GM12878 (cell line): Measurements from ENCODE around the gene SBF1. TPM values are rescaled to one million over a fixed set of nuclear protein-coding genes. Genes with fewer than 3 reads are reported as not detected.

ENCODE experiments used
- ATF7 ChIP-seq: fragments of 450-650 bp; IDR thresholded peaks from 2 replicates; pipeline ENCODE4 v1.6.1; 2016; ENCODE audit warnings: low read depth, mild to moderate bottlenecking
- BRCA1 ChIP-seq: IDR thresholded peaks from 2 replicates; pipeline ENCODE4 v1.6.1; 2011; ENCODE audit warnings: low read depth, low read length, improper control_type of control experiment
- FOS ChIP-seq: IDR thresholded peaks from 3 replicates; pipeline ENCODE4 v1.6.1; 2011; ENCODE audit warnings: borderline replicate concordance; ENCODE audit not compliant: insufficient read length; ENCODE audit errors: extremely low read depth
- HDAC2 ChIP-seq: fragments of 200-600 bp; sonication (generic); IDR thresholded peaks from 2 replicates; pipeline ENCODE4 v1.6.1; 2017
- JUNB ChIP-seq: IDR thresholded peaks from 2 replicates; pipeline ENCODE4 v1.6.1; 2016; ENCODE audit warnings: antibody characterized with exemption, mild to moderate bottlenecking
- KDM1A ChIP-seq: fragments of 200-600 bp; sonication (generic); IDR thresholded peaks from 2 replicates; pipeline ENCODE4 v1.6.1; 2016; ENCODE audit warnings: borderline replicate concordance
- MYB ChIP-seq: fragments of 150-350 bp; IDR thresholded peaks from 2 replicates; pipeline ENCODE4 v1.6.1; 2014; ENCODE audit warnings: mild to moderate bottlenecking, low read depth, low read length, borderline replicate concordance
- PAX8 ChIP-seq: fragments of 450-650 bp; IDR thresholded peaks from 2 replicates; pipeline ENCODE4 v1.6.1; 2017; ENCODE audit warnings: mild to moderate bottlenecking, moderate library complexity
- RAD21 ChIP-seq: IDR thresholded peaks from 2 replicates; pipeline ENCODE4 v1.6.1; 2011; ENCODE audit warnings: mild to moderate bottlenecking, low read depth, low read length, moderate library complexity; ENCODE audit not compliant: insufficient read depth
- SREBF1 ChIP-seq: IDR thresholded peaks from 2 replicates; pipeline ENCODE4 v1.6.1; 2012; ENCODE audit warnings: mild to moderate bottlenecking, low read length
- SREBF2 ChIP-seq: IDR thresholded peaks from 2 replicates; pipeline ENCODE4 v1.6.1; 2012; ENCODE audit warnings: mild to moderate bottlenecking, low read length
- SUZ12 ChIP-seq: fragments of 200-600 bp; sonication (generic); IDR thresholded peaks from one replicate; pipeline ENCODE4 v1.6.1; 2018; ENCODE audit warnings: antibody characterized with exemption, mild to moderate bottlenecking; ENCODE audit not compliant: unreplicated experiment
- TCF3 ChIP-seq: IDR thresholded peaks from 2 replicates; pipeline ENCODE4 v1.6.1; 2012; ENCODE audit warnings: low read depth, mild to moderate bottlenecking, low read length, borderline replicate concordance; ENCODE audit not compliant: insufficient read depth
- WRNIP1 ChIP-seq: IDR thresholded peaks from 2 replicates; pipeline ENCODE4 v1.6.1; 2011; ENCODE audit warnings: low read depth, low read length, improper control_type of control experiment, borderline replicate concordance
- YY1 ChIP-seq: IDR thresholded peaks from 2 replicates; pipeline ENCODE4 v1.6.1; 2011; ENCODE audit warnings: low read depth, mild to moderate bottlenecking, low read length
- ZSCAN29 ChIP-seq: fragments of 450-650 bp; IDR thresholded peaks from 2 replicates; pipeline ENCODE4 v1.6.1; 2017; ENCODE audit warnings: mild to moderate bottlenecking, moderate library complexity
- polyA plus RNA-seq, 11 experiments: library from polyadenylated mRNA; depleted of rRNA in 4 of 11; unstranded in 6 of 11; stranded (reverse) in 5 of 11; fragments of >200 nt; fragmentation: Nextera tagmentation in 4 of 11; fragmentation: Illumina TruSeq in 1 of 11; extraction: Ambion mirVana in 4 of 11; extraction: Trizol in 1 of 11; gene quantifications; 1 replicate in 1 of 11; 2 replicates in 10 of 11; pipeline versions ENCODE4 v1.2.1 to v1.2.3, GENCODE V29; 2011 to 2016; ENCODE audit warnings: inconsistent platforms in 2 of 11, missing spikeins in 2 of 11, low read depth in 1 of 11
- total RNA-seq, 4 experiments: library from RNA; depleted of rRNA in 3 of 4; stranded (reverse); fragments of >200 nt in 3 of 4; fragmentation: Illumina TruSeq in 1 of 4; extraction: Trizol in 1 of 4; gene quantifications; 2 replicates each; pipeline versions ENCODE4 v1.2.1 to v1.2.3, GENCODE V29; 2013 to 2021
- TF ChIP-seq, protein P1 (sequence below): fragments of 450-650 bp; IDR thresholded peaks from 2 replicates; pipeline ENCODE4 v1.6.1; 2017; ENCODE audit warnings: mild to moderate bottlenecking, moderate library complexity
- TF ChIP-seq, protein P2 (sequence below): fragments of 450-650 bp; IDR thresholded peaks from 2 replicates; pipeline ENCODE4 v1.6.1; 2017; ENCODE audit warnings: low read depth, mild to moderate bottlenecking, moderate library complexity
- TF ChIP-seq, protein P3 (sequence below): fragments of 450-650 bp; IDR thresholded peaks from 2 replicates; pipeline ENCODE4 v1.6.1; 2016; ENCODE audit warnings: mild to moderate bottlenecking, moderate library complexity, borderline replicate concordance

SBF1 gene
- total and polyA plus RNA-seq, 10 of the 15 experiments (the other 5 are each of a cell fraction or from before 2014, with no cell fraction given) = 0.23 to 95.0 (median 17.8) TPM

DNA sequence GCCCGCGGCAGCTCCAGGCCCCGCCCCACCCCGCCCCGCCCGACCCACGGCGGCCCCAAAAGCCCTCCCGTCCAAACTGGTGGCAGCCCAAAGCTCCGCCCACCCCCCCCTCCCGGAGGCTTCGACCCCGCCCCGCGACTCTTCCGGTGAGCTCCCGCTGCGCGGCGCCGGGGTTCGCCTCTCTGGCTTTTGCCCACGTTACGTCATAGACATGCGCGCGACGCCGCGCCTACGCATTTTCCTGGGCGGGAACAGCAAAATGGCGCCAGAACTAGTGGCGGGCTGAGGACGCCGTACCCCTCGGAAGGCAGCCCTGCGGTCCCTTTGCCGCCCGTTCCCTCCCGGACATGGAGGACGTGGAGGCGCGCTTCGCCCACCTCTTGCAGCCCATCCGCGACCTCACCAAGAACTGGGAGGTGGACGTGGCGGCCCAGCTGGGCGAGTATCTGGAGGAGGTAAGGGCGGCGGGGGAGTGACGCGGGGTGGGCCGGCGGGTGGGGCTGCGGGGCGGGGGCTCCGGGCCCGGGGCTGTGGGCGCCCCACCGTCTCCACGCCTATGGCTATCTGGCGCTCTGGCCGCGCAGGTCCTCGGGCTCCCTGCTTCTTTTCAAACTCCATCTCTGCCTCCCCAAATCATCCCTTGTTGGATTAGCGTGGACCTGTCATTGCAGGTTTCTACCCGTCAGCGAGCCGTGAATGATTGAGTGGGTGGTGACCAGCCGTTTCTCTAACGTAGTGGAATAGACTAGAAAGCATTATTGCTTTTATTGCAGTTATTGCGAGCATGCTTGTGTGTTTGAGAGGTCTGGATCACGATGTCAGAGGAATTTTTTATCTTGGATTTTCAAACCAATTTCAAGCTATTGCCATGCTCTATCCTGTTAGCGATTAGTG, 33.4 kb upstream of the SBF1 start, which contains the start of gene NCAPH2 (continued):
- TF ChIP-seq, protein P1, sequence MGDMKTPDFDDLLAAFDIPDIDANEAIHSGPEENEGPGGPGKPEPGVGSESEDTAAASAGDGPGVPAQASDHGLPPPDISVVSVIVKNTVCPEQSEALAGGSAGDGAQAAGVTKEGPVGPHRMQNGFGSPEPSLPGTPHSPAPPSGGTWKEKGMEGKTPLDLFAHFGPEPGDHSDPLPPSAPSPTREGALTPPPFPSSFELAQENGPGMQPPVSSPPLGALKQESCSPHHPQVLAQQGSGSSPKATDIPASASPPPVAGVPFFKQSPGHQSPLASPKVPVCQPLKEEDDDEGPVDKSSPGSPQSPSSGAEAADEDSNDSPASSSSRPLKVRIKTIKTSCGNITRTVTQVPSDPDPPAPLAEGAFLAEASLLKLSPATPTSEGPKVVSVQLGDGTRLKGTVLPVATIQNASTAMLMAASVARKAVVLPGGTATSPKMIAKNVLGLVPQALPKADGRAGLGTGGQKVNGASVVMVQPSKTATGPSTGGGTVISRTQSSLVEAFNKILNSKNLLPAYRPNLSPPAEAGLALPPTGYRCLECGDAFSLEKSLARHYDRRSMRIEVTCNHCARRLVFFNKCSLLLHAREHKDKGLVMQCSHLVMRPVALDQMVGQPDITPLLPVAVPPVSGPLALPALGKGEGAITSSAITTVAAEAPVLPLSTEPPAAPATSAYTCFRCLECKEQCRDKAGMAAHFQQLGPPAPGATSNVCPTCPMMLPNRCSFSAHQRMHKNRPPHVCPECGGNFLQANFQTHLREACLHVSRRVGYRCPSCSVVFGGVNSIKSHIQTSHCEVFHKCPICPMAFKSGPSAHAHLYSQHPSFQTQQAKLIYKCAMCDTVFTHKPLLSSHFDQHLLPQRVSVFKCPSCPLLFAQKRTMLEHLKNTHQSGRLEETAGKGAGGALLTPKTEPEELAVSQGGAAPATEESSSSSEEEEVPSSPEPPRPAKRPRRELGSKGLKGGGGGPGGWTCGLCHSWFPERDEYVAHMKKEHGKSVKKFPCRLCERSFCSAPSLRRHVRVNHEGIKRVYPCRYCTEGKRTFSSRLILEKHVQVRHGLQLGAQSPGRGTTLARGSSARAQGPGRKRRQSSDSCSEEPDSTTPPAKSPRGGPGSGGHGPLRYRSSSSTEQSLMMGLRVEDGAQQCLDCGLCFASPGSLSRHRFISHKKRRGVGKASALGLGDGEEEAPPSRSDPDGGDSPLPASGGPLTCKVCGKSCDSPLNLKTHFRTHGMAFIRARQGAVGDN = 0 out of 2 replicates have a peak, but pooled peaks have one; percentile 36
- TF ChIP-seq JUNB (no peak), SREBF1 (no peak), FOS (no peak), SREBF2 (no peak), TCF3 (0 out of 2 replicates have a peak, but pooled peaks have one; percentile 14), ZSCAN29 (no peak), ATF7 (peak; percentile 95), SUZ12 (no peak), RAD21 (peak; percentile 16; the same call in 1 of the 2 replicates), MYB (no peak), BRCA1 (no peak), PAX8 (no peak), YY1 (peak; percentile 97), KDM1A (no peak), HDAC2 (peak; percentile 84; the same call in 1 of the 2 replicates), WRNIP1 (no peak)
- TF ChIP-seq, protein P2, sequence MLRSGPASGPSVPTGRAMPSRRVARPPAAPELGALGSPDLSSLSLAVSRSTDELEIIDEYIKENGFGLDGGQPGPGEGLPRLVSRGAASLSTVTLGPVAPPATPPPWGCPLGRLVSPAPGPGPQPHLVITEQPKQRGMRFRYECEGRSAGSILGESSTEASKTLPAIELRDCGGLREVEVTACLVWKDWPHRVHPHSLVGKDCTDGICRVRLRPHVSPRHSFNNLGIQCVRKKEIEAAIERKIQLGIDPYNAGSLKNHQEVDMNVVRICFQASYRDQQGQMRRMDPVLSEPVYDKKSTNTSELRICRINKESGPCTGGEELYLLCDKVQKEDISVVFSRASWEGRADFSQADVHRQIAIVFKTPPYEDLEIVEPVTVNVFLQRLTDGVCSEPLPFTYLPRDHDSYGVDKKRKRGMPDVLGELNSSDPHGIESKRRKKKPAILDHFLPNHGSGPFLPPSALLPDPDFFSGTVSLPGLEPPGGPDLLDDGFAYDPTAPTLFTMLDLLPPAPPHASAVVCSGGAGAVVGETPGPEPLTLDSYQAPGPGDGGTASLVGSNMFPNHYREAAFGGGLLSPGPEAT = peak; percentile 99
- TF ChIP-seq, protein P3, sequence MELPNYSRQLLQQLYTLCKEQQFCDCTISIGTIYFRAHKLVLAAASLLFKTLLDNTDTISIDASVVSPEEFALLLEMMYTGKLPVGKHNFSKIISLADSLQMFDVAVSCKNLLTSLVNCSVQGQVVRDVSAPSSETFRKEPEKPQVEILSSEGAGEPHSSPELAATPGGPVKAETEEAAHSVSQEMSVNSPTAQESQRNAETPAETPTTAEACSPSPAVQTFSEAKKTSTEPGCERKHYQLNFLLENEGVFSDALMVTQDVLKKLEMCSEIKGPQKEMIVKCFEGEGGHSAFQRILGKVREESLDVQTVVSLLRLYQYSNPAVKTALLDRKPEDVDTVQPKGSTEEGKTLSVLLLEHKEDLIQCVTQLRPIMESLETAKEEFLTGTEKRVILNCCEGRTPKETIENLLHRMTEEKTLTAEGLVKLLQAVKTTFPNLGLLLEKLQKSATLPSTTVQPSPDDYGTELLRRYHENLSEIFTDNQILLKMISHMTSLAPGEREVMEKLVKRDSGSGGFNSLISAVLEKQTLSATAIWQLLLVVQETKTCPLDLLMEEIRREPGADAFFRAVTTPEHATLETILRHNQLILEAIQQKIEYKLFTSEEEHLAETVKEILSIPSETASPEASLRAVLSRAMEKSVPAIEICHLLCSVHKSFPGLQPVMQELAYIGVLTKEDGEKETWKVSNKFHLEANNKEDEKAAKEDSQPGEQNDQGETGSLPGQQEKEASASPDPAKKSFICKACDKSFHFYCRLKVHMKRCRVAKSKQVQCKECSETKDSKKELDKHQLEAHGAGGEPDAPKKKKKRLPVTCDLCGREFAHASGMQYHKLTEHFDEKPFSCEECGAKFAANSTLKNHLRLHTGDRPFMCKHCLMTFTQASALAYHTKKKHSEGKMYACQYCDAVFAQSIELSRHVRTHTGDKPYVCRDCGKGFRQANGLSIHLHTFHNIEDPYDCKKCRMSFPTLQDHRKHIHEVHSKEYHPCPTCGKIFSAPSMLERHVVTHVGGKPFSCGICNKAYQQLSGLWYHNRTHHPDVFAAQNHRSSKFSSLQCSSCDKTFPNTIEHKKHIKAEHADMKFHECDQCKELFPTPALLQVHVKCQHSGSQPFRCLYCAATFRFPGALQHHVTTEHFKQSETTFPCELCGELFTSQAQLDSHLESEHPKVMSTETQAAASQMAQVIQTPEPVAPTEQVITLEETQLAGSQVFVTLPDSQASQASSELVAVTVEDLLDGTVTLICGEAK = peak; percentile 56; the same call in 1 of the 2 replicates
